ENCODE data around the gene AMELY. TPM values are rescaled to one million over a fixed set of nuclear protein-coding genes. Genes with fewer than 3 reads are reported as not detected.
"Not testable (repeated sequence)": the region's sequence is repeated elsewhere in the genome, so short reads cannot be mapped to it uniquely, and the experiment has no call there.

The AMELY gene
- not detected in 2 replicates for total RNA-seq

- no peak for DNase-seq (ENCODE audit: low read depth, low spot score)
Observed at GRCh38 chrY:6911253-6911881, at the start of gene AMELY. Gene AMELY, minus strand, starts transcription at chrY:6911752. Its CDS starts 39,144 bp downstream, at chrY:6872608.

- DNase-seq (ENCODE audit: low read depth, low spot score), result no peak
Observed at GRCh38 chrY:6949947-6950346, 38.4 kb upstream of the AMELY start.

GRCh38 chrY:6948378-6948777 lies 36.8 kb upstream of the AMELY start:
- DNase-seq (ENCODE audit: low read depth, low spot score), result no peak

- no peak for DNase-seq (ENCODE audit: low read depth, low spot score)
Observed at GRCh38 chrY:6947695-6948094, 36.1 kb upstream of the AMELY start.

- no peak for DNase-seq (ENCODE audit: low read depth, low spot score)
Observed at GRCh38 chrY:6935497-6935896, 23.9 kb upstream of the AMELY start.

GRCh38 chrY:6931779-6932396 lies 20.3 kb upstream of the AMELY start:
- DNase-seq (ENCODE audit: low read depth, low spot score), result no peak

- DNase-seq (ENCODE audit: low read depth, low spot score), result no peak
Observed at GRCh38 chrY:6929237-6929636, 17.7 kb upstream of the AMELY start.

- DNase-seq (ENCODE audit: low read depth, low spot score), result no peak
Observed at GRCh38 chrY:6928265-6928664, 16.7 kb upstream of the AMELY start.

GRCh38 chrY:6921061-6921460 lies 9.5 kb upstream of the AMELY start:
- DNase-seq (ENCODE audit: low read depth, low spot score), result no peak

- DNase-seq (ENCODE audit: low read depth, low spot score), result no peak
Observed at GRCh38 chrY:6913362-6913761, 1.8 kb upstream of the AMELY start.

GRCh38 chrY:6910372-6911252 lies 940 bp downstream of the AMELY start, which contains the start of gene TBL1Y:
Gene TBL1Y, plus strand, starts transcription at chrY:6910697. Its CDS starts 114,388 bp downstream, at chrY:7025085.
- no peak for DNase-seq (ENCODE audit: low read depth, low spot score)

- DNase-seq (ENCODE audit: low read depth, low spot score), result no peak
Observed at GRCh38 chrY:6909856-6910255, 1.7 kb downstream of the AMELY start.

GRCh38 chrY:6909118-6909521 lies 2.4 kb downstream of the AMELY start:
- no peak for DNase-seq (ENCODE audit: low read depth, low spot score)

- DNase-seq (ENCODE audit: low read depth, low spot score), result not testable (repeated sequence)
Observed at GRCh38 chrY:6908021-6908420, 3.5 kb downstream of the AMELY start.

- DNase-seq (ENCODE audit: low read depth, low spot score), result no peak
Observed at GRCh38 chrY:6907591-6907990, 4.0 kb downstream of the AMELY start.

- DNase-seq (ENCODE audit: low read depth, low spot score), result not testable (repeated sequence)
Observed at GRCh38 chrY:6902116-6902515, 9.4 kb downstream of the AMELY start.

- DNase-seq (ENCODE audit: low read depth, low spot score), result no peak
Observed at GRCh38 chrY:6895236-6895635, 16.3 kb downstream of the AMELY start.

- no peak for DNase-seq (ENCODE audit: low read depth, low spot score)
Observed at GRCh38 chrY:6894496-6894895, 17.1 kb downstream of the AMELY start.

GRCh38 chrY:6849384-6849783 lies 62.2 kb downstream of the AMELY start:
- no peak for DNase-seq (ENCODE audit: low read depth, low spot score)

- not testable (repeated sequence) for DNase-seq (ENCODE audit: low read depth, low spot score)
Observed at GRCh38 chrY:6842650-6843049, 68.9 kb downstream of the AMELY start.

Measured in pulmonary artery endothelial cell (primary cell).